HepG2 (cell line): ENCODE measurements around the gene APLP1. TPM values are rescaled to one million over a fixed set of nuclear protein-coding genes. Genes with fewer than 3 reads are reported as not detected.
A peak's percentile ranks its signal among the peaks of the same experiment; 100 is the strongest.

ENCODE experiments used
- ARID4A ChIP-seq: sonication (generic); formaldehyde crosslinking; IDR thresholded peaks from 2 replicates; pipeline ENCODE4 v1.5.0; 2020; ENCODE audit warnings: mild to moderate bottlenecking, missing genetic modification reagents, borderline replicate concordance
- ATF7 ChIP-seq, 2 experiments: fragments of 450-650 bp in 1 of 2; sonication (generic) in 1 of 2; formaldehyde crosslinking in 1 of 2; IDR thresholded peaks; 2 replicates each; pipeline versions ENCODE4 v1.4.0 to v1.6.1; 2016 to 2020; ENCODE audit warnings: antibody characterized with exemption in 1 of 2, mild to moderate bottlenecking in 1 of 2, missing genetic modification reagents in 1 of 2
- ATRX ChIP-seq: sonication (generic); formaldehyde crosslinking; IDR thresholded peaks from 2 replicates; pipeline ENCODE4 v1.4.0; 2020; ENCODE audit warnings: missing genetic modification reagents, borderline replicate concordance
- CENPT ChIP-seq: sonication (generic); formaldehyde crosslinking; IDR thresholded peaks from 2 replicates; pipeline ENCODE4 v1.8.0; 2022; ENCODE audit warnings: low read depth, mild to moderate bottlenecking, moderate library complexity, missing genetic modification reagents
- CHD4 ChIP-seq: fragments of 200-600 bp; sonication (generic); IDR thresholded peaks from 2 replicates; pipeline ENCODE4 v1.7.0; 2017; ENCODE audit warnings: mild to moderate bottlenecking, low read length, borderline replicate concordance
- FLYWCH1 ChIP-seq: sonication (generic); formaldehyde crosslinking; IDR thresholded peaks from 2 replicates; pipeline ENCODE4 v1.8.1; 2023; ENCODE audit warnings: mild to moderate bottlenecking, missing genetic modification reagents
- FOSL2 ChIP-seq: sonication (generic); formaldehyde crosslinking; IDR thresholded peaks from 2 replicates; pipeline ENCODE4 v1.4.0; 2020; ENCODE audit warnings: missing genetic modification reagents
- GATAD2A ChIP-seq: IDR thresholded peaks from 2 replicates; pipeline ENCODE4 v1.6.1; 2016
- KLF13 ChIP-seq: sonication (generic); formaldehyde crosslinking; IDR thresholded peaks from 2 replicates; pipeline ENCODE4 v1.4.0; 2020; ENCODE audit warnings: mild to moderate bottlenecking, missing genetic modification reagents
- KLF16 ChIP-seq, 2 experiments: sonication (generic) in 1 of 2; formaldehyde crosslinking in 1 of 2; IDR thresholded peaks; 2 replicates each; pipeline versions ENCODE4 v1.6.1 to v1.8.0; 2016 to 2023; ENCODE audit warnings: missing genetic modification reagents in 2 of 2, missing compliant biosample characterization in 1 of 2
- KLF6 ChIP-seq: IDR thresholded peaks from 2 replicates; pipeline ENCODE4 v1.8.0; 2016; ENCODE audit warnings: missing biosample characterization, missing genetic modification reagents
- PHF20 ChIP-seq: sonication (generic); formaldehyde crosslinking; IDR thresholded peaks from 2 replicates; pipeline ENCODE4 v1.5.0; 2020; ENCODE audit warnings: mild to moderate bottlenecking, missing genetic modification reagents
- POGZ ChIP-seq: sonication (generic); formaldehyde crosslinking; IDR thresholded peaks from 2 replicates; pipeline ENCODE4 v1.4.0; 2020; ENCODE audit warnings: mild to moderate bottlenecking, missing genetic modification reagents
- RXRB ChIP-seq: IDR thresholded peaks from 2 replicates; pipeline ENCODE4 v1.6.1; 2016; ENCODE audit warnings: borderline replicate concordance, missing genetic modification reagents, missing compliant biosample characterization
- U2AF1 ChIP-seq: fragments of 200-400 bp; formaldehyde crosslinking; optimal IDR thresholded peaks from 2 replicates; pipeline ENCODE3; 2017; ENCODE audit warnings: mild to moderate bottlenecking, low read depth, low read length
- ZNF33A ChIP-seq: sonication (generic); formaldehyde crosslinking; IDR thresholded peaks from 2 replicates; pipeline ENCODE4 v1.5.1; 2020; ENCODE audit warnings: missing genetic modification reagents, mild to moderate bottlenecking, moderate library complexity, borderline replicate concordance
- ZNF432 ChIP-seq: sonication (generic); formaldehyde crosslinking; IDR thresholded peaks from 2 replicates; pipeline ENCODE4 v1.5.0; 2020; ENCODE audit warnings: missing genetic modification reagents, mild to moderate bottlenecking, borderline replicate concordance
- ZNF484 ChIP-seq: sonication (generic); formaldehyde crosslinking; IDR thresholded peaks from 2 replicates; pipeline ENCODE4 v1.5.1; 2020; ENCODE audit warnings: mild to moderate bottlenecking, low read depth, missing genetic modification reagents, borderline replicate concordance
- ZNF615 ChIP-seq: sonication (generic); formaldehyde crosslinking; IDR thresholded peaks from 2 replicates; pipeline ENCODE4 v1.5.0; 2020; ENCODE audit warnings: mild to moderate bottlenecking, missing genetic modification reagents, borderline replicate concordance
- ZNF619 ChIP-seq: sonication (generic); formaldehyde crosslinking; IDR thresholded peaks from 2 replicates; pipeline ENCODE4 v1.4.0; 2020; ENCODE audit warnings: mild to moderate bottlenecking, missing genetic modification reagents
- ZNF629 ChIP-seq: sonication (generic); formaldehyde crosslinking; conservative IDR thresholded peaks from 2 replicates; pipeline ENCODE4 v1.5.0; 2020; ENCODE audit warnings: missing genetic modification reagents
- ZNF878 ChIP-seq: sonication (generic); formaldehyde crosslinking; IDR thresholded peaks from 2 replicates; pipeline ENCODE4 v1.8.1; 2023; ENCODE audit warnings: mild to moderate bottlenecking, missing genetic modification reagents, moderate library complexity
- polyA plus RNA-seq, 8 experiments: library from polyadenylated mRNA; depleted of rRNA in 3 of 8; stranded (reverse) in 7 of 8; unstranded in 1 of 8; fragments of >200 nt; fragmentation: Illumina TruSeq in 4 of 8; extraction: Trizol in 4 of 8; gene quantifications; 2 replicates each; pipeline versions ENCODE4 v1.2.1 to v1.2.3, GENCODE V29; 2011 to 2016; ENCODE audit warnings: low read depth in 4 of 8, missing spikeins in 1 of 8, mixed read lengths in 1 of 8; ENCODE audit not compliant: insufficient read depth in 1 of 8
- total RNA-seq, 5 experiments: library from RNA; depleted of rRNA; stranded (reverse); fragments of >200 nt; fragmentation: Illumina TruSeq; extraction: Trizol; gene quantifications; 2 replicates each; pipeline ENCODE4 v1.2.3, GENCODE V29; 2016; ENCODE audit warnings: low read depth in 1 of 5
- TF ChIP-seq, protein P1 (sequence below): sonication (generic); formaldehyde crosslinking; IDR thresholded peaks from 2 replicates; pipeline ENCODE4 v1.4.0; 2020; ENCODE audit warnings: missing genetic modification reagents

Gene APLP1
- total and polyA plus RNA-seq, 2 of the 13 experiments (the other 11 are each of a cell fraction or from before 2014, with no cell fraction given): 2.0 to 2.9 TPM

DNA sequence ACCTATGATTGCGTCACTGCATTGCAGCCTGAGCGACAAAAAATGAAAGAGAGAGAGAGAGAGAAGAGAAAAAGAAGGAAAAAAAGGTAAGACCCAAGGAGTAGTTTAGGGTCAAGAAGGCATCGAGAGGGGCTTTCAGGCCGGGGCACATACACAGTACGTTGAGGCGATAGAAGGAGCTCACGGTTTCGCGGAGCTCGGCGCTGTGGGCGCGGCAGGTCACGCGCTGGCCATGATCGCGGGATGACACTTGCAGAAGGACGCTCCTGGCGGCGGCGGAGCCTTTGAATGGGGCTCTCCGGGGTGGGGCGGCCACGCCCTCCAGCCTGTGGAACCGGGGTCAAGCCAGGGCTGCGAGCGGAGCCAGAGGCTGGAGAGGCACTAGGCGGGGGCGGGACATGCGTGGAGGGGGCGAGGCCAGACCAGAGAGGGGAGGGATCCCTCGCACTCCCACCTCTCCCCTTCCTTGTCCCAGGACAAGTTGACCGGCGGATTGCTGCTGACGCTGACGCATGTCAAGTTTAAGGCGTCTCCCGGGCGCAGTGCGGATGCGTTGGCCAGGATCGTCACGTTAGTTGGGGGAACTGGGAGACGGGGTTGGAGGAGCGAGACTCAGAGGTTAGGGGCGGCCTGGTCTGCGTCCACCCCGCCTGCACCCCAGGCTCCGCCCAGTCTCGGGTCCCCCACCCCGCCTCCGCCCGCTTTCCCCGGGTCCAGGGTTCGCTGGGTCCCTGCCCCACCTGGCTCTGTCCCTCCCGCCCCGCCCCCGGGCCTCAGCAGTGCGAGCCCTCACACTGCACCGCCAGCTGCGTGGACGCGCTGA is 22.9 kb upstream of the APLP1 start (continued):
- TF ChIP-seq ATF7 (IDR thresholded peaks at IDR 0.05) (peak; percentile 67), ATF7 (CRISPR knock-in tag; IDR thresholded peaks at IDR 0.05) (no peak), KLF16 (CRISPR knock-in tag; IDR thresholded peaks at IDR 0.05) (peak in 1 of 2 experiments; percentile 27; a peak in 1 of 4 replicates), ZNF878 (CRISPR knock-in tag) (no peak), ZNF629 (CRISPR knock-in tag) (no peak), ARID4A (CRISPR knock-in tag) (no peak), PHF20 (CRISPR knock-in tag) (no peak), FLYWCH1 (CRISPR knock-in tag) (no peak), ZNF615 (CRISPR knock-in tag) (no peak), U2AF1 (no peak), KLF13 (CRISPR knock-in tag) (no peak), POGZ (no peak), ZNF484 (CRISPR knock-in tag) (no peak), CHD4 (no peak), ZNF432 (no peak), ATRX (CRISPR knock-in tag) (no peak), FOSL2 (CRISPR knock-in tag) (0 out of 2 replicates have a peak, but pooled peaks have one; percentile 54), ZNF619 (no peak), KLF6 (0 out of 2 replicates have a peak, but pooled peaks have one; percentile 12), RXRB (CRISPR knock-in tag) (peak; percentile 71), CENPT (CRISPR knock-in tag) (no peak), ZNF33A (CRISPR knock-in tag) (no peak), GATAD2A (CRISPR knock-in tag) (0 out of 2 replicates have a peak, but pooled peaks have one; percentile 15)
- TF ChIP-seq, protein P1, sequence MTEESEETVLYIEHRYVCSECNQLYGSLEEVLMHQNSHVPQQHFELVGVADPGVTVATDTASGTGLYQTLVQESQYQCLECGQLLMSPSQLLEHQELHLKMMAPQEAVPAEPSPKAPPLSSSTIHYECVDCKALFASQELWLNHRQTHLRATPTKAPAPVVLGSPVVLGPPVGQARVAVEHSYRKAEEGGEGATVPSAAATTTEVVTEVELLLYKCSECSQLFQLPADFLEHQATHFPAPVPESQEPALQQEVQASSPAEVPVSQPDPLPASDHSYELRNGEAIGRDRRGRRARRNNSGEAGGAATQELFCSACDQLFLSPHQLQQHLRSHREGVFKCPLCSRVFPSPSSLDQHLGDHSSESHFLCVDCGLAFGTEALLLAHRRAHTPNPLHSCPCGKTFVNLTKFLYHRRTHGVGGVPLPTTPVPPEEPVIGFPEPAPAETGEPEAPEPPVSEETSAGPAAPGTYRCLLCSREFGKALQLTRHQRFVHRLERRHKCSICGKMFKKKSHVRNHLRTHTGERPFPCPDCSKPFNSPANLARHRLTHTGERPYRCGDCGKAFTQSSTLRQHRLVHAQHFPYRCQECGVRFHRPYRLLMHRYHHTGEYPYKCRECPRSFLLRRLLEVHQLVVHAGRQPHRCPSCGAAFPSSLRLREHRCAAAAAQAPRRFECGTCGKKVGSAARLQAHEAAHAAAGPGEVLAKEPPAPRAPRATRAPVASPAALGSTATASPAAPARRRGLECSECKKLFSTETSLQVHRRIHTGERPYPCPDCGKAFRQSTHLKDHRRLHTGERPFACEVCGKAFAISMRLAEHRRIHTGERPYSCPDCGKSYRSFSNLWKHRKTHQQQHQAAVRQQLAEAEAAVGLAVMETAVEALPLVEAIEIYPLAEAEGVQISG (CRISPR knock-in tag): 0 out of 2 replicates have a peak, but pooled peaks have one; percentile 29
